ENCODE results near the gene PTDSS2. TPM values are rescaled to one million over a fixed set of nuclear protein-coding genes. Genes with fewer than 3 reads are reported as not detected.

The PTDSS2 gene
- polyA plus RNA-seq, 4 donors: 24.6 to 44.2 (median 37.2) TPM

DNA sequence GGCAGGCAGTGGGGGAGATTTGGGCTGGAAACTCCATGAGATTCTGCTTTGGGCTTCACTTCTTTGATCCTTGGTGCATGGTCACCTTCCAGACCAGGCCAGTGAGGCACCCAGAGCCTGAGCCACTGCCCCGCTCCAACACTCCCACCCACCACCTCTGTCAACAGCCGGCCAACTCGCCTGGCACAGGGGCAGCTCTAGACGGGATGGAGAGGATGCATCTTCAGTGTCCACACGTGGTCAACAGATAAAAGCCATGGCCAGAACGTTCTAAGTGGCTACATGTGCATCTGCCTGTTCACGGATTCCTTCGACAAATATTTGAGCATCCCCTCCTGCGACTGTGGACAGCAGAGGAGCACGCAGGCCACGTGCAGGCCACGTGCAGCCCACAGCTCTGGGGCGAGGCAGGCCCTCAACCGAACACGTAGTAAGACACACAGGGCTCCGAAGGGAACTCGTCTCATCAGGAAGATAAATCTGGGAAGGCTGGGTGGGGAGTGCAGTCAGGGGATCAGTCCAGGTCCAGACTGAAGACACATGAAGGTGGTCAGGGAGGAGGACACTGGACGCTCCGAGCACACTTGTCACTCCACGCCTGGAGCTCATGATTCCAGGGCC, 88.5 kb downstream of the PTDSS2 start:
- DNase-seq (ENCODE audit: low read depth in 4 of 4, low spot score in 2 of 4): no peak

DNA sequence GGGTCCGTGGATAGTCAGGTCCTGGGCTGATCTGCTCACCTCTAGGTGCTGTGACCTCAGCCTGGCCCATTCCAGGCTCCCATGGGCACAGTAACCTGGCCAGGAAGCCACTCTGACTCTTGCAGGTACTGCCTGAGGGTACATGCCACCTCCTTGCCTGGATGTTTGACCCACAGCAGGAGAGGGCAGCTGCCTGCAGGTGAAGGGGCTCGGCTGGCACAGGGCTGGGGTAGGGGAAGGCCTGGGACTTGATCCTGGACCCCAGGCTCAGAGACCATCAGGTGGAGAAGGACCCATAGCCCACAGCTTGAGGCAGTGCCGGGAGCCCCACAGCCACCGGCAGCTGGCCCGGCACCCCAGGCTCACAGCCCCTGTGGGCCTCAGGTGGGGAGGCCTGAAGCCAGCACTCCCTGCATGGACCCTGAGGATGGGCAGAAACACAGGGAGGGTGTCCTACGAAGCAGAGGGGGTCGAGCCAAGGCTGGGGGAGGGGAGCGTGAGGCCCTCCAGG, 89.9 kb downstream of the PTDSS2 start:
- no peak for DNase-seq (ENCODE audit: low read depth in 4 of 4, low spot score in 2 of 4)

Other genes starting within 250 kb of the PTDSS2 start
- gene BET1L, start 242.9 kb upstream of the PTDSS2 start, polyA plus RNA-seq (ENCODE audit: insufficient read length in 4 of 4): 10 to 100 TPM; 43.8 to 46.2 (median 45.7) TPM
- 10 to 100 TPM; 75.7 to 94.6 (median 91.7) TPM for gene RIC8A, start 242.6 kb upstream of the PTDSS2 start, polyA plus RNA-seq (ENCODE audit: insufficient read length in 4 of 4)
- 10 to 100 TPM; 26.4 to 42.9 (median 32.8) TPM for gene SIRT3, start 213.9 kb upstream of the PTDSS2 start, polyA plus RNA-seq (ENCODE audit: insufficient read length in 4 of 4)
- 100 to 1,000 TPM; 132 to 167 (median 139) TPM for gene PSMD13, start 213.3 kb upstream of the PTDSS2 start, polyA plus RNA-seq (ENCODE audit: insufficient read length in 4 of 4)
- gene NLRP6, start 171.9 kb upstream of the PTDSS2 start, polyA plus RNA-seq (ENCODE audit: insufficient read length in 4 of 4): under 1 TPM; 0.10 to 0.71 (median 0.47) TPM
- 10 to 100 TPM; 11.1 to 25.5 (median 23.5) TPM for gene PGGHG, start 161.2 kb upstream of the PTDSS2 start, polyA plus RNA-seq (ENCODE audit: insufficient read length in 4 of 4)
- under 1 TPM in 2 of 4 donors, not detected in 2; 0.21 to 0.65 TPM for gene IFITM5, start 150.8 kb upstream of the PTDSS2 start, polyA plus RNA-seq (ENCODE audit: insufficient read length in 4 of 4)
- 100 to 1,000 TPM; 162 to 301 (median 211) TPM for gene IFITM2, start 142.5 kb upstream of the PTDSS2 start, polyA plus RNA-seq (ENCODE audit: insufficient read length in 4 of 4)
- 10 to 100 TPM; 32.6 to 43.2 (median 37.8) TPM for gene IFITM1, start 136.2 kb upstream of the PTDSS2 start, polyA plus RNA-seq (ENCODE audit: insufficient read length in 4 of 4)
- gene IFITM3, start 129.4 kb upstream of the PTDSS2 start, polyA plus RNA-seq (ENCODE audit: insufficient read length in 4 of 4): 100 to 1,000 TPM; 301 to 603 (median 391) TPM
- gene B4GALNT4, start 80.8 kb upstream of the PTDSS2 start, polyA plus RNA-seq (ENCODE audit: insufficient read length in 4 of 4): 10 to 100 TPM; 42.6 to 87.5 (median 82.0) TPM
- gene PKP3, start 56.1 kb upstream of the PTDSS2 start, polyA plus RNA-seq (ENCODE audit: insufficient read length in 4 of 4): 1 to 10 TPM; 4.0 to 8.4 (median 7.2) TPM
- gene SIGIRR, start 35.3 kb upstream of the PTDSS2 start, polyA plus RNA-seq (ENCODE audit: insufficient read length in 4 of 4): 10 to 100 TPM; 31.7 to 54.7 (median 48.5) TPM
- 10 to 100 TPM in 2 of 4 donors, 1 to 10 TPM in 2; 6.1 to 16.5 (median 12.2) TPM for gene ANO9, start 8.3 kb upstream of the PTDSS2 start, polyA plus RNA-seq (ENCODE audit: insufficient read length in 4 of 4)
- gene RNH1, start 57.0 kb downstream of the PTDSS2 start, polyA plus RNA-seq (ENCODE audit: insufficient read length in 4 of 4): 100 to 1,000 TPM in 2 of 4 donors, 10 to 100 TPM in 2; 67.0 to 117 (median 102) TPM
- gene HRAS, start 85.3 kb downstream of the PTDSS2 start, polyA plus RNA-seq (ENCODE audit: insufficient read length in 4 of 4): 10 to 100 TPM; 41.2 to 57.3 (median 51.9) TPM
- 1 to 10 TPM; 2.8 to 6.1 (median 5.1) TPM for gene LRRC56, start 87.2 kb downstream of the PTDSS2 start, polyA plus RNA-seq (ENCODE audit: insufficient read length in 4 of 4)
- gene LMNTD2, start 110.5 kb downstream of the PTDSS2 start, polyA plus RNA-seq (ENCODE audit: insufficient read length in 4 of 4): 1 to 10 TPM; 3.0 to 7.3 (median 4.7) TPM
- 10 to 100 TPM; 36.8 to 71.6 (median 58.8) TPM for gene RASSF7, start 110.7 kb downstream of the PTDSS2 start, polyA plus RNA-seq (ENCODE audit: insufficient read length in 4 of 4)
- gene PHRF1, start 126.2 kb downstream of the PTDSS2 start, polyA plus RNA-seq (ENCODE audit: insufficient read length in 4 of 4): 10 to 100 TPM; 18.3 to 33.3 (median 26.8) TPM
- gene IRF7, start 165.7 kb downstream of the PTDSS2 start, polyA plus RNA-seq (ENCODE audit: insufficient read length in 4 of 4): 10 to 100 TPM in 3 of 4 donors, 1 to 10 TPM in 1; 5.4 to 15.4 (median 12.5) TPM
- 10 to 100 TPM; 24.9 to 49.2 (median 41.9) TPM for gene CDHR5, start 174.7 kb downstream of the PTDSS2 start, polyA plus RNA-seq (ENCODE audit: insufficient read length in 4 of 4)
- 1 to 10 TPM in 3 of 4 donors, under 1 TPM in 1; 0.92 to 4.1 (median 2.2) TPM for gene SCT, start 176.9 kb downstream of the PTDSS2 start, polyA plus RNA-seq (ENCODE audit: insufficient read length in 4 of 4)
- 1 to 10 TPM; 1.8 to 5.2 (median 4.7) TPM for gene DRD4, start 187.0 kb downstream of the PTDSS2 start, polyA plus RNA-seq (ENCODE audit: insufficient read length in 4 of 4)
- 10 to 100 TPM; 44.7 to 57.7 (median 51.1) TPM for gene DEAF1, start 244.9 kb downstream of the PTDSS2 start, polyA plus RNA-seq (ENCODE audit: insufficient read length in 4 of 4)
- 10 to 100 TPM; 36.1 to 56.7 (median 46.3) TPM for gene TMEM80, start 245.5 kb downstream of the PTDSS2 start, polyA plus RNA-seq (ENCODE audit: insufficient read length in 4 of 4)